Stimulated activated naive CD8-positive, alpha-beta T cell treated with anti-CD3 and anti-CD28 coated beads, Interleukin-15, Interleukin-2, amounts not matched to agents 100 ng/mL and 50 ng/mL, for 24 hours (primary cell): Measurements from ENCODE around the gene GRAMD1B.

Experiments
- H3K27ac Mint-ChIP-seq: one replicate; pipeline ENCODE4 v1.8.0; 2021; ENCODE audit warnings: mild to moderate bottlenecking, mixed read lengths
- H3K27me3 Mint-ChIP-seq: one replicate; pipeline ENCODE4 v1.8.0; 2021; ENCODE audit warnings: mixed read lengths
- H3K36me3 Mint-ChIP-seq: one replicate; pipeline ENCODE4 v1.8.0; 2021; ENCODE audit warnings: low read depth, mixed read lengths
- H3K4me1 Mint-ChIP-seq: one replicate; pipeline ENCODE4 v1.8.0; 2021; ENCODE audit warnings: low read depth, mixed read lengths
- H3K4me3 Mint-ChIP-seq: one replicate; pipeline ENCODE4 v1.8.0; 2021; ENCODE audit warnings: mild to moderate bottlenecking, mixed read lengths
- H3K9me3 Mint-ChIP-seq: one replicate; pipeline ENCODE4 v1.8.0; 2021; ENCODE audit warnings: mixed read lengths

The GRAMD1B gene

DNA sequence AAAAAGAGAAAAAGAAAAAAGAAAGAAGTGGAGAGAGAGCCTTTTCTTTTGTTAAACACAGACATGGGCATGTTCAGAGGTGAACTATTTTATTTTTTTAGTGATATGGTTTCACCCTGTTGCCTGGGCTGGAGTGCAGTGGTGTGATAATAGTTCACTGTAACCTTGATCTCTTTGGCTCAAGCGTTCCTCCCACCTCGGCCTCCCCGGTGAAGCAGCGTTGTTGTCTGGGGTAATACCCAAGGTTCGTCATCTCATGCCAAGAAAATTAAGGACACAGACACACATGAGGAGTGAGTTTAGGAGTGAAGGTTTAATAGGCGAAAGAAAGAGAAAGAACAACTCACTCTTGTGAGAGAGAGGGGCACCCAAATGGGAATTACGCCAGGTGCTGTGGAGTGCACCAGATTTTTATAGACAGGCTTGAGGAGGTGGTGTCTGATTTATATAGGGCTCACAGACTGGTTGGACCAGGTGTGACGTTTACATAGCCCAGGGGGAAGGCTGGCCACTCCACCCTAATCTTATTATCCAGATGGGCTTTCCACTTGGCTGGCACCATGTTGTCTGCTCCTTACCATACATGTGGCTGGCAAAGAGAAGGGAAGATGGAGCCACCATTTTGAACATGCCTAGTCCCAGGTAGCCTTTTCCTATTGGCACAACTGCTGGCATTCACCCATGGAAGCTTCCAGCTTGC lies 42.3 kb downstream of the GRAMD1B start:
- H3K36me3 Mint-ChIP-seq = no peaks in the 10 kb centered on the region
- H3K9me3 Mint-ChIP-seq = no peaks in the 10 kb centered on the region
- no peak overlapping the region for H3K27ac Mint-ChIP-seq
- H3K4me1 Mint-ChIP-seq = no peaks in the 10 kb centered on the region
- no peak overlapping the region for H3K4me3 Mint-ChIP-seq
- H3K27me3 Mint-ChIP-seq = no peaks in the 10 kb centered on the region

DNA sequence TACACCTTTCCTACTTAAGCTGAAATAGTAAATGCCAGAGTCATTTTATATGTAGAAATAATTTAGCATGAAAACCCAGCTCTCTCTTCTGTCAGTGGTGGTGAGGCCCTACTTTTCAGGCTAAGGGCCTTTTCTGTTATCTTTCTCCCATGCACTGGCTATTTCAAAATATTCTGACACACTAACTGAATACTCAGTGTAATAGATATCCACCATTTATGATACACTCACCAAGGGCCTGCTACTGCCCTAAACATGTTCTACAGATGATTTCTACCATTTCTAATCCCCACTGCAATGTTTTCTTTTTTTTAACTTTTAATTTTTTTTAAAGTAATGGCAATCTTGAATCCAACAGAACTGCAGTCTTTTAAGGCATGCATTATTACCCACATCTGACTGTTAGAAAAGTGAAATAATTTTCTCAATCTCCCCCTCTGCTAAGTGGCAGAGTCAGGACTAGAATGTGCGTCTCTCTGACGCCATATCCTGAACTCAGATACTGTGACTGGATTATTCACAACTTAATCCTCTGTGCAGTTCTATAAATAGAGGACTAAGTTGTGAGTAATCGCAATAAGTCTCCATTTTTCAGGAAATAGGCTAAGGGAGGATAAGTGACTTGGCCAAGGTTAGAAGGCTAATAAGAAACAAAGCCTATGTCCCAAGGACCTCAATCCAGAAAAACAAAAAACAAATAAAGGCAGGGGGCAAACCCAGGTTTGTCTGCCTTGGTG lies 44.0 kb downstream of the GRAMD1B start:
- Mint-ChIP-seq H3K9me3 (no peaks in the 10 kb centered on the region), H3K27ac (no peak overlapping the region), H3K36me3 (no peaks in the 10 kb centered on the region), H3K27me3 (no peaks in the 10 kb centered on the region), H3K4me3 (no peak overlapping the region), H3K4me1 (peaks cover 12% of the 10 kb centered on the region)

DNA sequence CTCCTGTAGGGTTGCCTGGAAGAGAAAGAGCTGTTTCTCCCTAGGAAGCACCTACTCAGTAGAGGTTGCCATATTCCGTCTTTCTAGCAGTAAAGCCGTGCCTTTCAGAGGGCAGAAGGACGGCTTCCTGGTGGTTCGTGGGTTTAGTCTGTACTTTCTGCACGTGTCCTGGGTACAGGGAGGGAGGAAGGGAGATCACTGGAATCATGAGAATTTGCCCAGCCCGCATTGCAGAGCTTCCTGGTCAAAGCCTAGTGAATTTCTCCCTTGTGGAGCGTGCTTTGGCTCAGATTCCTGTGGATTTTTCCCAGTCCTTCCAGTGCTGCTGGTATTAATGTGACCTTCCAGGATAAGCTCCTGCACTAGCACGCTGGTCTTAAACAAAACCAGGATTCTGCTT lies 44.9 kb downstream of the GRAMD1B start:
- no peaks in the 10 kb centered on the region for H3K27me3 Mint-ChIP-seq
- no peak overlapping the region for H3K27ac Mint-ChIP-seq
- H3K4me3 Mint-ChIP-seq = no peak overlapping the region
- no peaks in the 10 kb centered on the region for H3K36me3 Mint-ChIP-seq
- peaks cover 20% of the 10 kb centered on the region for H3K4me1 Mint-ChIP-seq
- no peaks in the 10 kb centered on the region for H3K9me3 Mint-ChIP-seq

DNA sequence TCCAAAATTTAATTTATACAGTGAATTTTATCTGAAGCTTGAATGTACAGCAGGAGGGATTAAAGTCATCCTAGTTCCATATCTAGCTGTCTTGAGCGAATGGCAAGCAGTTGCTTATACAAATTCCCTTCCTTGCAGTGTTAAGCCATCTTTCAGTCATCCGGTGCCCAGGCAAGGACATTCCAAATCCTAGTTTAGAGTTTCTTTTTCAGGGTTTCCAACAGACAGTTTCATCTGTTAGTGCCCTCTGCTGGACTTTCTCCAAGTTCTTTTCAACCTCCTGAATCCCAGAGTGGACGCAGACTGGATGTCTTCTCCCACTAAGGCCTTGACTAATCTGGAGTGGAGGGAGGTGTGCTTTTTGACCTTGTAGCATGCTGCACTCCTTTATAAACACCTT lies 45.4 kb downstream of the GRAMD1B start:
- Mint-ChIP-seq H3K4me1 (peaks cover 25% of the 10 kb centered on the region), H3K9me3 (no peaks in the 10 kb centered on the region), H3K36me3 (no peaks in the 10 kb centered on the region)

DNA sequence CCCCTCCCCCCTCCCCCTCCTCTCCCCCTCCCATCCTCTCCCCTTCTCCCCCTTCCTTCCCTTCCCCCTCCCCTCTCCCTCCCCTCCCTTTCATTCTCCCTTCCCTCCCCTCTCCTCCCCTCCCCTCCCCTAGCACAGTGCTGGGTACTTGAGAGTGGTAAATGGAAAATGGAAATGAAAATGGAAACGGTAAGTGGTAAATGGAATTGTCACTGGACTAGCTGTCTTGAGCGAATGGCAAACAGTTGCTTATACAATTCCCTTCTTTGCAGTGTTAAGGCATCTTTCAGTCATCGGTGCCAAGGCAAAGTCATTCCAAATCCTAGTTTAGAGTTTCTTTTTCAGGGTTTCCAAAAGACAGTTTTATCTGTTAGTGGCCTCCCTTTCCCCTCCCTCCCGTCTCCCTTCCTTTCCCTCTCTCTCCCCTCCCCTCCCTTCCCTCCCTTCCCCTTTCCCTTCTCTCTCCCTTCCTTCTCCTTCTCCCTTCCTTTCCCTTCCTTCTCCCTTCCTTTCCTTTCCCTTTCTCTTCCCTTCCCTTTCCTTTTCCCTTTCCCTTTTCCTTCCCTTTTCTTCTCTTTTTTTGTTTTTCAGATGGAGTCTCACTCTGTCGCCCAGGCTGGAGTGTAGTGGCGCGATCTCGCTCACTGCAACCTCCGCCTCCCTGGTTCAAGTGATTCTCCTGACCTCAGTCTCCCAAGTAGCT lies 47.3 kb downstream of the GRAMD1B start:
- H3K27ac Mint-ChIP-seq = no peak overlapping the region
- H3K36me3 Mint-ChIP-seq = peaks cover 8% of the 10 kb centered on the region
- no peaks in the 10 kb centered on the region for H3K9me3 Mint-ChIP-seq
- peaks cover 41% of the 10 kb centered on the region for H3K4me1 Mint-ChIP-seq
- H3K4me3 Mint-ChIP-seq = no peak overlapping the region
- H3K27me3 Mint-ChIP-seq = no peaks in the 10 kb centered on the region

More for the DNA sequence above, 45.4 kb downstream of the GRAMD1B start:
- no peak overlapping the region for H3K4me3 Mint-ChIP-seq
- H3K27ac Mint-ChIP-seq = no peak overlapping the region
- no peaks in the 10 kb centered on the region for H3K27me3 Mint-ChIP-seq

DNA sequence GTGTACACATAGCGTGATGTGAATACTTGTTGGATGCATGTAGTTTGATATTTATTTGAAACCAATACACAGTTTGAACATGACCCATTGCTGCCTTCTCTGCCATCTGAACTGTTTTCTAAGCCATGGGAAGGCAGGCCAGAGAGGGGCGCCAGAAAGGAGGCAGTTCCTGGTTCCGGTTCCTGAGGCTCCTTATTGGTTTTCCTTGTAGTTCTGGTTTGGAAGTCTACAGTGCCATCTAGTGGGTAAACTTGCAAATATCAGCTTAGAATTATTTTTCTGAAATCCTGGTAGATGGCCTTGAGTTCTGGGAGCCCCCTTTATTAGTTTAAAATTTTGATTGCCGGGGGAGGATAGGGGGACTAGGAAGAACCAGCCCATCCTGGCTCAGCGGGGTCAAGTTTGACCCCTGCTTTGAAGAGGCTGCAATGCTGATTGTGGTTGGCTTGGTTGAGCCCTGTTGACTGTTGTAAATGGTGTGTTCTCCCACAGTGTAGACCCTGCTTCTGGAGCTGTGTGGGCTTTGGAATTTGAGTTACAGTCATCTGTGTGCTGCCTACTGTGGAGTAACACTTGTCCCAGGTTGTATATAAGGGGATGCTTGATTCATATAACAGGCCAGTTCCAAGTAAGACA lies 48.4 kb downstream of the GRAMD1B start:
- H3K4me3 Mint-ChIP-seq = no peak overlapping the region
- peaks cover 14% of the 10 kb centered on the region for H3K36me3 Mint-ChIP-seq
- H3K27ac Mint-ChIP-seq = peak overlapping the region; percentile 33
- H3K27me3 Mint-ChIP-seq = no peaks in the 10 kb centered on the region
- no peaks in the 10 kb centered on the region for H3K9me3 Mint-ChIP-seq
- peaks cover 52% of the 10 kb centered on the region for H3K4me1 Mint-ChIP-seq

DNA sequence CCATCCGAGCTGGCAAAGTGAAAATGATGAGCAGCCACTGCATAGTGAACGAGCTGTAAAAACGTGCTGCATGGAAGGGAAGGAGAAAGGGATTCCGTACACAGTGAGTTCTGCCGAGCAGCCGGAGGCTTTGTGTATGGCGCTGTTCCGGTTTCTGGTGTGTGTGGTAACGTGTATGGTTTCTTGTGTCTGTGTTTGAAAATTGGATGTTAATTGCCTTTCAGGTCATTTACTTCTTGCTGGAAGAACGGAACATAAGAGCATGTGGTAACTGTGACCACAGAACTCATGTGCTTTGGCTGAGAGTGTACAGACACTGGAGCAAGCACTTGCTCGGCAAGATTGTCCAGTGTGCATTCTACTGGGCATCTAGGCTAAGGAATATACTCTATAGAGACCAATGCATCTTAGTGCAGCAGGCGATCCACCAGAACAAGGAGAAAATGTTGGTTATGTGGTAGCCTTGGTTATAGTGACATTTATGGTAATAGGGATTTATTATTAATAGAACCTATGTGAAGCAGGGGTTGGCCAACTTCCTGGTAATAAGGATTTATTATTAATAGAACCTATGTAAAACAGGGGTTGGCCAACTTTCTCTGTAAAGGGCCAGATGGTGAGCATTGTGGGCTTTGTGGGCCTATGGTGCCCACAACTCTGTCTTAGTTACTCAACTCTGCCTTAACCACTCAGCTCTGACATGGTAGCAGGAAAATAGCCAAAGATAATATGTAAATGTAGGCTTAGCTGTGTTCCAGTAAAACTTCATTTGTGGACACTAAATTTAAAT lies 49.2 kb downstream of the GRAMD1B start:
- Mint-ChIP-seq H3K4me1 (peaks cover 60% of the 10 kb centered on the region), H3K36me3 (peaks cover 22% of the 10 kb centered on the region), H3K27me3 (no peaks in the 10 kb centered on the region), H3K27ac (peak overlapping the region; percentile 33), H3K9me3 (no peaks in the 10 kb centered on the region), H3K4me3 (no peak overlapping the region)

DNA sequence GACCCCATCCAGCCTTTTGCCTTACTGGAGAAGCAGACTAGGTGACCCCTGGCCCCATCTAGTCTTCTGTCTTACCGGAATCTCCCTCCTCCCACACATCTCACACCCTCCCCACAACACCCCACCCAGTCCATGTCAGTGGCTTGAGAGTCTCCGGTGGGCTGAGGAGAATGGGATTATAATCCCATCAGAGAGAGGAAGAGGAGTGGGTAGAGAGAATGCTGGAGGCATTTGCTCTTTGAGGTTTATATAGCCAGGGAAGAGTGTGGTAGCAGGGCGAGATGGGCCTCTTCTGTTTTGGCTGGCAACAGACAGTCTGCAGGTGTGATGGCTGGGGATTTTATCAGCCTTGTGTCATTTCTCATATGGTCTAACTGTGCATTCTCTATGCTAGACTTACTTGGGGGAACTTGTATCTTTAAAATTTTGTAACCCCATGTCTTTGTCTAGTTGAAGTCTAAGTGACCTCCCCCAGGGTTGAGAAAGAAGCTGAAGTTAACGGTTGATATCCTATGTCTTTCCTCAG lies 50.3 kb downstream of the GRAMD1B start:
- H3K27ac Mint-ChIP-seq = peak overlapping the region; percentile 81
- peaks cover 69% of the 10 kb centered on the region for H3K4me1 Mint-ChIP-seq
- peaks cover 3% of the 10 kb centered on the region for H3K27me3 Mint-ChIP-seq
- peaks cover 26% of the 10 kb centered on the region for H3K36me3 Mint-ChIP-seq
- H3K9me3 Mint-ChIP-seq = no peaks in the 10 kb centered on the region
- peak overlapping the region; percentile 47 for H3K4me3 Mint-ChIP-seq

DNA sequence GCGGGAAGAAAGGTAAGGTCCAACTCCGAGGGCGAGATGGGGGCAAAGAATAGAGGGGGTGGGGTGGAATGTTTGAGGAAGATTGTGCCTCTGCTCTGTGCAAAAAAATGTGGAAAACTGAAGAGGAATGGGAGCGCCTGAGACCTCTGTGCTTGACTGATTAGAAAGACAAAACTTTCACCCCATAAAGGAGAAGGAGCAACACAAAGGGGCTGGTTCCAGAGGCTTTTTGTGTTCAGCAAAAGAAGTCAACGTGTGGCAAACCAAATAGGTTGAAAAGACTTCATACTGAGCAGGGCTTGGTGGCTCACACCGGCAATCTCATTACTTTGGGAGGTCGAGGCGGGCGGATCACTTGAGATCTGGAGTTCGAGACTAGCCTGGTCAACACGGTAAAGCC lies 50.8 kb downstream of the GRAMD1B start:
- Mint-ChIP-seq H3K4me3 (no peak overlapping the region), H3K4me1 (peaks cover 69% of the 10 kb centered on the region), H3K27me3 (peaks cover 3% of the 10 kb centered on the region), H3K36me3 (peaks cover 26% of the 10 kb centered on the region), H3K27ac (no peak overlapping the region), H3K9me3 (no peaks in the 10 kb centered on the region)

DNA sequence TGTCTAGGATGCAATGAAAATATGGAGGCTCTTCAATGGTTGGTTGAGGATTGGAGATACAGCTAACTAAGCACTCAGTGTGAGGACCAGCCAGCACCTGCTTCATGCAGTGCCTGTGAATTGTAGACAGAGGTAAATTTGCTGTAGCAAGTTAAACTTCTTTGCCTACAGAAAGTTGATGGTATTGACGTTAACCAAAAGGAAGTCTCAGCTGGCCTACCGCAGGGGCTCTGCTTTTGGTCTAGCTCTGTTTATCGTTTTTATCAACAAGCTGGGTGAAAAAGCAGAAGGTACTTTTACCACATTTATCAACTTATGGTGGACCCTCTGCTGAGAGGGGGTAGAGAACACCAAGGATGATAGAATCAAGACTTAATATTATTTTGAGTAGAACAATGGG lies 51.6 kb downstream of the GRAMD1B start:
- Mint-ChIP-seq H3K9me3 (no peaks in the 10 kb centered on the region), H3K27ac (no peak overlapping the region), H3K4me3 (peak overlapping the region; percentile 1), H3K27me3 (peaks cover 3% of the 10 kb centered on the region), H3K36me3 (peaks cover 26% of the 10 kb centered on the region), H3K4me1 (peaks cover 69% of the 10 kb centered on the region)

DNA sequence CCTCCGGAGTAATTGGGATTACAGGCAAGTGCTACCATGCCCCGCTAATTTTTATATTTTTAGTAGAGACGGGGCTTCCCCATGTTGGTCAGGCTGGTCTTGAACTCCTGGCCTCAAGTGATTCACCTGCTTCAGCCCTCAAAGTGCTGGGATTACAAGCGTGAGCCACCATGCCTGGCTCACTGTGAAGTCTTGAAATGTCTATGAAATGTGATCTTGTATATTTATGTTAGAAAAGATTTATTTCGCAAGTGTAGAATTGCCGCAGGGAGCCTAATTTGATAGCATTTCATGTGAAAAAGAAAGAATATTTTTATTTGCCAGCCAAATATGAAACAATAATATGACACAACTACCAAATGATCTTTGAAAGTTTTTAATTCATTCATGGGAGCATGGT lies 52.1 kb downstream of the GRAMD1B start:
- peaks cover 26% of the 10 kb centered on the region for H3K36me3 Mint-ChIP-seq
- peaks cover 69% of the 10 kb centered on the region for H3K4me1 Mint-ChIP-seq
- no peak overlapping the region for H3K4me3 Mint-ChIP-seq
- H3K27ac Mint-ChIP-seq = no peak overlapping the region
- H3K9me3 Mint-ChIP-seq = no peaks in the 10 kb centered on the region
- peaks cover 3% of the 10 kb centered on the region for H3K27me3 Mint-ChIP-seq

DNA sequence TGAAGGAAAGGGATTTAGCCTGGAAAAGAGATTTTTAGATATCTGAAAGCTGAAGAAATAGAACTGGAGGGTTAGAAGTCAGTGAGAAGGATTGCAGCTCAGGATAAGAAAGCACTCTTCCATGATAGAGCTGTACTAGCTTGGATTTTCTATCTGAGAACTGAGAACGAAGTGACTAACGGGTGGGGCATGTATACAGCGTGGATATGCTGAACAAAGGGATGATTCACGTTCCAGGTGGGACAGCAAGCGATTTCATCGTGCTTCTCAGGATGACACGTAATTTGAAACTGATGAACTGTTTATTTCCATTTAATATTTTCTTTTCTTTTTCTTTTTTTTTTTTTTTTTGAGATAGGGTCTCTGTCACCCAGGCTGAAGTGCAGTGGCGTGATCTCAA lies 53.0 kb downstream of the GRAMD1B start:
- Mint-ChIP-seq H3K4me1 (peaks cover 68% of the 10 kb centered on the region), H3K27ac (no peak overlapping the region), H3K4me3 (peak overlapping the region; percentile 29), H3K27me3 (peaks cover 3% of the 10 kb centered on the region), H3K36me3 (peaks cover 26% of the 10 kb centered on the region), H3K9me3 (no peaks in the 10 kb centered on the region)

DNA sequence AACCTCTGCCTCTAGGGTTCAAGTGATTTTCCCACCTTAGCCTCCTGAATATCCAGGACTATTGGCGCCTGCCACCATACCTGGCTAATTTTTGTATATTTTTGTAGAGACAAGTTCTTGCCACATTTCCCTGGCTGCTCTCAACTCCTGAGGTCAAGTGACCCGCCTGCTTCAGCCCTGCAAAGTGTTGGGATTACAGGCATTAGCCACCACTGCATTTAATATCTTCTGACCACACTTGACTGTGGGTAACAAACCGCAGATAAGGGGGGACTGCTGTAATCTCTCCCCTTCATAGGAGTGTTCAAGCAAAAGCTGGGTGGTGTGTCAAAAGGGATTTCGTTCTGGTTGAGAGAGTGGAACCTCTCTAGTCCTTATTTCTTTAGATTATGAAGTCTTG lies 53.4 kb downstream of the GRAMD1B start:
- H3K36me3 Mint-ChIP-seq = peaks cover 26% of the 10 kb centered on the region
- H3K4me1 Mint-ChIP-seq = peaks cover 64% of the 10 kb centered on the region
- H3K27ac Mint-ChIP-seq = no peak overlapping the region
- no peak overlapping the region for H3K4me3 Mint-ChIP-seq
- H3K27me3 Mint-ChIP-seq = peaks cover 3% of the 10 kb centered on the region
- H3K9me3 Mint-ChIP-seq = no peaks in the 10 kb centered on the region

DNA sequence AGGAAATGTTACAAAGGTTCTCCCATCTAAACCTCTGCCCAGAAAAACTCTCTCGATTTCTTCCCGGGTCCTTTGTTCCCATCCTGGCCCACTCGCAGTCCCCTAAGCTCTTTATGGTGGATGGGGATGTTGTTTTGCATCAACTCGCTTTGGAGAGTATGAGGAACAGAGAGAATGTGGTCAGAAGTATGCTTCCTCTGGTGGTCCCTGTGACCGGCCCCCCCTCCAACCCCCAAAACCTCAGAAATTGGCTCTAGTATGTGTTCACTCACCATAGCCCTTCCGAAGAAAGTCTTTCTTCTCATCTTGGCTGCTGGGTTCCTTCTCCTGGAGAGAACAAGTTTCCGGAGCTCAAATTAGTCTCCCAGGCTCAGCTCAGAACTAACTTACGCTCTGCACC lies 54.4 kb downstream of the GRAMD1B start:
- peaks cover 3% of the 10 kb centered on the region for H3K27me3 Mint-ChIP-seq
- H3K9me3 Mint-ChIP-seq = no peaks in the 10 kb centered on the region
- peaks cover 54% of the 10 kb centered on the region for H3K4me1 Mint-ChIP-seq
- H3K36me3 Mint-ChIP-seq = peaks cover 26% of the 10 kb centered on the region
- H3K4me3 Mint-ChIP-seq = peak overlapping the region; percentile 18
- H3K27ac Mint-ChIP-seq = no peak overlapping the region
